Neural progenitor cell (in vitro differentiated cells): ENCODE measurements around the gene SHISA2. TPM values are rescaled to one million over a fixed set of nuclear protein-coding genes. Genes with fewer than 3 reads are reported as not detected.

Experiments used
- DNase-seq: peaks from one replicate; pipeline ENCODE4 v3.0.0-alpha.2; 2016; ENCODE audit warnings: low spot score
- H2AFZ ChIP-seq: fragments of 200-600 bp; sonication (generic); replicated peaks from 2 replicates; pipeline ENCODE4 v1.6.1; 2016; ENCODE audit warnings: antibody characterized with exemption
- H3F3A ChIP-seq: fragments of 200-600 bp; sonication (generic); 2 replicates; pipeline ENCODE4 v1.6.1; 2016; ENCODE audit warnings: antibody characterized with exemption, low read depth
- H3K27ac ChIP-seq: fragments of 200-600 bp; sonication (generic); 2 replicates; pipeline ENCODE4 v1.5.1; 2016; ENCODE audit warnings: mild to moderate bottlenecking
- H3K27me3 ChIP-seq: fragments of 200-600 bp; sonication (generic); 2 replicates; pipeline ENCODE4 v1.6.1; 2016; ENCODE audit warnings: mild to moderate bottlenecking, moderate library complexity
- H3K36me3 ChIP-seq: fragments of 200-600 bp; sonication (generic); 2 replicates; pipeline ENCODE4 v1.5.1; 2016
- H3K4me1 ChIP-seq: fragments of 200-600 bp; sonication (generic); 2 replicates; pipeline ENCODE4 v1.6.1; 2016; ENCODE audit warnings: mixed run types
- H3K4me2 ChIP-seq: fragments of 200-600 bp; sonication (generic); 2 replicates; pipeline ENCODE4 v1.6.1; 2016
- H3K4me3 ChIP-seq: fragments of 200-600 bp; sonication (generic); 2 replicates; pipeline ENCODE4 v1.5.1; 2016
- H3K79me2 ChIP-seq: fragments of 200-600 bp; sonication (generic); 2 replicates; pipeline ENCODE4 v1.6.1; 2016; ENCODE audit warnings: low read depth
- H3K9ac ChIP-seq: fragments of 200-600 bp; sonication (generic); 2 replicates; pipeline ENCODE4 v1.6.1; 2016
- H3K9me3 ChIP-seq: fragments of 200-600 bp; sonication (generic); 2 replicates; pipeline ENCODE4 v1.5.1; 2016; ENCODE audit warnings: low read depth
- H4K20me1 ChIP-seq: fragments of 200-600 bp; sonication (generic); 2 replicates; pipeline ENCODE4 v1.6.1; 2016; ENCODE audit warnings: low read depth
- H3K27ac Mint-ChIP-seq: 3 replicates; pipeline ENCODE4 v1.8.0; 2021; ENCODE audit warnings: mixed read lengths
- H3K27me3 Mint-ChIP-seq: 2 replicates; pipeline ENCODE4 v1.8.0; 2022; ENCODE audit warnings: low read depth, mild to moderate bottlenecking, inconsistent platforms, moderate library complexity, mixed read lengths; ENCODE audit not compliant: insufficient read depth
- H3K36me3 Mint-ChIP-seq: 3 replicates; pipeline ENCODE4 v1.8.0; 2021; ENCODE audit warnings: mixed read lengths
- H3K4me1 Mint-ChIP-seq: 3 replicates; pipeline ENCODE4 v1.8.0; 2021; ENCODE audit warnings: mixed read lengths
- H3K4me3 Mint-ChIP-seq: 3 replicates; pipeline ENCODE4 v1.8.0; 2021; ENCODE audit warnings: mild to moderate bottlenecking, moderate library complexity, mixed read lengths
- H3K9me3 Mint-ChIP-seq: 3 replicates; pipeline ENCODE4 v1.8.0; 2020; ENCODE audit warnings: mixed read lengths
- EZH2 ChIP-seq: fragments of 200-600 bp; sonication (generic); IDR thresholded peaks from 2 replicates; pipeline ENCODE4 v1.6.1; 2017; ENCODE audit warnings: antibody characterized with exemption, mild to moderate bottlenecking, moderate library complexity
- EZH2phosphoT487 ChIP-seq: fragments of 200-600 bp; sonication (generic); IDR thresholded peaks from 2 replicates; pipeline ENCODE4 v1.6.1; 2017; ENCODE audit warnings: antibody characterized with exemption
- total RNA-seq: library from RNA; depleted of rRNA; stranded (reverse); fragments of >200 nt; gene quantifications from 2 replicates; pipeline ENCODE4 v1.2.3, GENCODE V29; 2015; ENCODE audit warnings: low replicate concordance
- TF ChIP-seq, protein P1 (sequence below): fragments of 200-600 bp; sonication (generic); IDR thresholded peaks from 2 replicates; pipeline ENCODE4 v1.5.1; 2017; ENCODE audit warnings: antibody characterized with exemption, mild to moderate bottlenecking

The SHISA2 gene
- total RNA-seq, 1 donor from 2014 or later, result 386 TPM

- Histone ChIP-seq H3K27me3 (no peaks in the 10 kb centered on the region), H3K4me2 (no peak overlapping the region), H3K36me3 (no peaks in the 10 kb centered on the region), H3K9me3 (no peaks in the 10 kb centered on the region), H3K9ac (no peak overlapping the region), H4K20me1 (no peaks in the 10 kb centered on the region), H3F3A (peaks cover 16% of the 10 kb centered on the region), H3K4me1 (peaks cover 34% of the 10 kb centered on the region), H3K4me3 (no peak overlapping the region), H3K27ac (no peak overlapping the region), H2AFZ (no peak overlapping the region), H3K79me2 (no peaks in the 10 kb centered on the region)
- Mint-ChIP-seq H3K27me3 (peaks cover 12% of the 10 kb centered on the region), H3K4me3 (no peak overlapping the region), H3K9me3 (no peaks in the 10 kb centered on the region), H3K36me3 (no peaks in the 10 kb centered on the region), H3K4me1 (peaks cover 43% of the 10 kb centered on the region), H3K27ac (no peak overlapping the region)
- no peak for DNase-seq
- TF ChIP-seq, protein P1, sequence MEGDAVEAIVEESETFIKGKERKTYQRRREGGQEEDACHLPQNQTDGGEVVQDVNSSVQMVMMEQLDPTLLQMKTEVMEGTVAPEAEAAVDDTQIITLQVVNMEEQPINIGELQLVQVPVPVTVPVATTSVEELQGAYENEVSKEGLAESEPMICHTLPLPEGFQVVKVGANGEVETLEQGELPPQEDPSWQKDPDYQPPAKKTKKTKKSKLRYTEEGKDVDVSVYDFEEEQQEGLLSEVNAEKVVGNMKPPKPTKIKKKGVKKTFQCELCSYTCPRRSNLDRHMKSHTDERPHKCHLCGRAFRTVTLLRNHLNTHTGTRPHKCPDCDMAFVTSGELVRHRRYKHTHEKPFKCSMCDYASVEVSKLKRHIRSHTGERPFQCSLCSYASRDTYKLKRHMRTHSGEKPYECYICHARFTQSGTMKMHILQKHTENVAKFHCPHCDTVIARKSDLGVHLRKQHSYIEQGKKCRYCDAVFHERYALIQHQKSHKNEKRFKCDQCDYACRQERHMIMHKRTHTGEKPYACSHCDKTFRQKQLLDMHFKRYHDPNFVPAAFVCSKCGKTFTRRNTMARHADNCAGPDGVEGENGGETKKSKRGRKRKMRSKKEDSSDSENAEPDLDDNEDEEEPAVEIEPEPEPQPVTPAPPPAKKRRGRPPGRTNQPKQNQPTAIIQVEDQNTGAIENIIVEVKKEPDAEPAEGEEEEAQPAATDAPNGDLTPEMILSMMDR, result no peak
- TF ChIP-seq EZH2 (no peak), EZH2phosphoT487 (no peak)
These were observed 30.3 kb downstream of the SHISA2 start for GRCh38 chr13:26021516-26021915.

DNA sequence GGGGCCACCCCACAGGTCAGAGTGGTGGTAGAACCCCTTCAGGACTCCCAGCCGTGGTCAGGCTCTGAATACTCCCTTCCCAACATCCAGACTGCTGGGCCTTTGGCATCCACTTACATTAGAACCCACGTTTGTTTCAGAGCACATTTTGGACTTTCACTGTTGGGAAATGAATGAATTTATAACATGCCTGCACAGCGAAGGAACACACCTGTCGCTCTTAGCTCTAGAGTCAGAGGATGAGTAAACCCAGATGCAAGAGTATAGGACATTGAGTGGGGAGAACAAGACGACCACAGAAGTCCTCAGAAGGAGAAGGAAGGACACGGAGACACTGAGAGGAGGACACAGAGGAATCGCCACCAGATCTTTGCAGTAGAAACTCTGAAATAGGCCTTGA, 30.9 kb downstream of the SHISA2 start:
- Histone ChIP-seq H3K4me2 (no peak overlapping the region), H3K4me1 (peaks cover 30% of the 10 kb centered on the region), H3K36me3 (no peaks in the 10 kb centered on the region), H3K27ac (no peak overlapping the region), H4K20me1 (no peaks in the 10 kb centered on the region), H3K9me3 (no peaks in the 10 kb centered on the region), H3K27me3 (no peaks in the 10 kb centered on the region), H3K9ac (no peak overlapping the region), H2AFZ (no peak overlapping the region), H3K79me2 (no peaks in the 10 kb centered on the region), H3K4me3 (no peak overlapping the region), H3F3A (peaks cover 16% of the 10 kb centered on the region)
- Mint-ChIP-seq H3K4me1 (peaks cover 40% of the 10 kb centered on the region), H3K4me3 (no peak overlapping the region), H3K27me3 (peaks cover 12% of the 10 kb centered on the region), H3K9me3 (no peaks in the 10 kb centered on the region), H3K36me3 (no peaks in the 10 kb centered on the region), H3K27ac (no peak overlapping the region)
- no peak for DNase-seq
- TF ChIP-seq EZH2phosphoT487 (no peak), EZH2 (no peak)
- TF ChIP-seq, protein P1, result no peak

GRCh38 chr13:26019881-26020870, 31.6 kb downstream of the SHISA2 start:
- H3K36me3 ChIP-seq, result no peaks in the 10 kb centered on the region
- H3K4me2 ChIP-seq, result no peak overlapping the region
- no peaks in the 10 kb centered on the region for H4K20me1 ChIP-seq
- no peaks in the 10 kb centered on the region for H3K9me3 Mint-ChIP-seq
- H3K27ac ChIP-seq, result no peak overlapping the region
- no peaks in the 10 kb centered on the region for H3K79me2 ChIP-seq
- no peak overlapping the region for H3K9ac ChIP-seq
- H3K27me3 ChIP-seq, result no peaks in the 10 kb centered on the region
- H3K4me1 ChIP-seq, result peaks cover 23% of the 10 kb centered on the region
- H3F3A ChIP-seq, result peaks cover 11% of the 10 kb centered on the region
- no peaks in the 10 kb centered on the region for H3K9me3 ChIP-seq
- H2AFZ ChIP-seq, result no peak overlapping the region
- H3K4me3 ChIP-seq, result no peak overlapping the region
- no peak overlapping the region for H3K4me3 Mint-ChIP-seq
- no peaks in the 10 kb centered on the region for H3K36me3 Mint-ChIP-seq
- H3K4me1 Mint-ChIP-seq, result peaks cover 35% of the 10 kb centered on the region
- no peak for DNase-seq
- no peak overlapping the region for H3K27ac Mint-ChIP-seq
- H3K27me3 Mint-ChIP-seq, result peaks cover 12% of the 10 kb centered on the region
- TF ChIP-seq EZH2phosphoT487 (no peak), EZH2 (no peak)
- TF ChIP-seq, protein P1, result no peak
